AG04450 (cell line): Measurements from ENCODE around the gene IFT57. TPM values are rescaled to one million over a fixed set of nuclear protein-coding genes. Genes with fewer than 3 reads are reported as not detected.

Experiments used
- CTCF ChIA-PET: fragments of 300-600, 350-600 bp; formaldehyde crosslinking; extraction: SDS; loops from one replicate; lab custom pipeline; 2022; ENCODE audit warnings: antibody characterized with exemption, inconsistent platforms; lab: Charles Lee
- POLR2A ChIA-PET: fragments of 350-600 bp; formaldehyde crosslinking; extraction: SDS; loops from one replicate; lab custom pipeline; 2021; ENCODE audit warnings: antibody characterized with exemption, inconsistent platforms; lab: Yijun Ruan, JAX
- DNase-seq: peaks from one replicate; pipeline ENCODE4 v3.0.0-alpha.2; 2011; ENCODE audit warnings: low read depth, low spot score
- H3K27ac ChIP-seq: one replicate; pipeline ENCODE4 v1.5.1; 2012; ENCODE audit warnings: low read depth, low read length, control low read depth
- H3K27me3 ChIP-seq: one replicate; pipeline ENCODE4 v1.6.0; 2012; ENCODE audit warnings: low read length; ENCODE audit not compliant: control insufficient read depth, insufficient read depth
- H3K4me3 ChIP-seq: 2 replicates; pipeline ENCODE4 v1.5.1; 2011; ENCODE audit warnings: mild to moderate bottlenecking, low read depth, low read length, control low read depth
- H3K9me3 ChIP-seq: 2 replicates; pipeline ENCODE4 v1.5.1; 2012; ENCODE audit warnings: low read length; ENCODE audit not compliant: control insufficient read depth, insufficient read depth
- polyA plus RNA-seq: library from polyadenylated mRNA; depleted of rRNA; stranded (reverse); fragments of >200 nt; gene quantifications from 2 replicates; pipeline ENCODE4 v1.2.3, GENCODE V29; 2011
- TF ChIP-seq, protein P1 (sequence below): IDR thresholded peaks from 2 replicates; pipeline ENCODE4 v1.5.1; 2011; ENCODE audit warnings: low read depth, low read length, control low read depth, inconsistent platforms

IFT57 gene
- polyA plus RNA-seq, 1 experiment, result 84.0 TPM

- H3K9me3 ChIP-seq, result no peaks in the 10 kb centered on the region
- no peaks in the 10 kb centered on the region for H3K27me3 ChIP-seq
- POLR2A ChIA-PET, result no interaction called here
- H3K4me3 ChIP-seq, result no peak overlapping the region
- H3K27ac ChIP-seq, result no peak overlapping the region
- CTCF ChIA-PET, result no interaction called here
- TF ChIP-seq, protein P1, sequence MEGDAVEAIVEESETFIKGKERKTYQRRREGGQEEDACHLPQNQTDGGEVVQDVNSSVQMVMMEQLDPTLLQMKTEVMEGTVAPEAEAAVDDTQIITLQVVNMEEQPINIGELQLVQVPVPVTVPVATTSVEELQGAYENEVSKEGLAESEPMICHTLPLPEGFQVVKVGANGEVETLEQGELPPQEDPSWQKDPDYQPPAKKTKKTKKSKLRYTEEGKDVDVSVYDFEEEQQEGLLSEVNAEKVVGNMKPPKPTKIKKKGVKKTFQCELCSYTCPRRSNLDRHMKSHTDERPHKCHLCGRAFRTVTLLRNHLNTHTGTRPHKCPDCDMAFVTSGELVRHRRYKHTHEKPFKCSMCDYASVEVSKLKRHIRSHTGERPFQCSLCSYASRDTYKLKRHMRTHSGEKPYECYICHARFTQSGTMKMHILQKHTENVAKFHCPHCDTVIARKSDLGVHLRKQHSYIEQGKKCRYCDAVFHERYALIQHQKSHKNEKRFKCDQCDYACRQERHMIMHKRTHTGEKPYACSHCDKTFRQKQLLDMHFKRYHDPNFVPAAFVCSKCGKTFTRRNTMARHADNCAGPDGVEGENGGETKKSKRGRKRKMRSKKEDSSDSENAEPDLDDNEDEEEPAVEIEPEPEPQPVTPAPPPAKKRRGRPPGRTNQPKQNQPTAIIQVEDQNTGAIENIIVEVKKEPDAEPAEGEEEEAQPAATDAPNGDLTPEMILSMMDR, result no peak
- no peak for DNase-seq
Observed at GRCh38 chr3:108200024-108200423, 22.2 kb downstream of the IFT57 start.

GRCh38 chr3:108191394-108191793 lies 30.8 kb downstream of the IFT57 start:
- CTCF ChIA-PET, result no interaction called here
- no peaks in the 10 kb centered on the region for H3K9me3 ChIP-seq
- no peak overlapping the region for H3K27ac ChIP-seq
- no peaks in the 10 kb centered on the region for H3K27me3 ChIP-seq
- no peak for DNase-seq
- POLR2A ChIA-PET, result no interaction called here
- H3K4me3 ChIP-seq, result no peak overlapping the region
- TF ChIP-seq, protein P1, result no peak

DNA sequence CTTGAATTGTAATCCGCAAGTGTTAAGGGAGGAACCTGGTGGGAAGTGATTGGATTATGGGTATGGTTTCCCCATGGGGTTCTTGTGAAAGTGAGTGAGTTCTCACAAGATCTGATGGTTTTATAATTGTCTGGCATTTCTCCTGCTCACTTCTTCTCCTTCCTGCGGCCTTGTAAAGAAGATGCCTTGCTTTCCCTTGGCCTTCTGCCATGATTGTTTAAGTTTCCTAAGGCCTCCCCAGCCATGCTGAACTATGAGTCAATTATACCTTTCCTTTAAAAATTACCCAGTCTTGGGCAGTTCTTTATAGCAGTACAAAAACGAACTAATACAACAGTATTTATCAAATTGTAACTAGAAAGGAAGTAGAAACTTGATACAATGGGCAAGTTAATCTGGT lies 31.9 kb downstream of the IFT57 start:
- Histone ChIP-seq H3K27ac (no peak overlapping the region), H3K4me3 (no peak overlapping the region), H3K27me3 (no peaks in the 10 kb centered on the region), H3K9me3 (peaks cover 2% of the 10 kb centered on the region; the same call in 1 of the 2 replicates)
- TF ChIP-seq, protein P1, result no peak
- ChIA-PET POLR2A (no interaction called here), CTCF (no interaction called here)
- DNase-seq, result no peak

GRCh38 chr3:108189440-108189839 lies 32.8 kb downstream of the IFT57 start:
- no peak overlapping the region for H3K4me3 ChIP-seq
- TF ChIP-seq, protein P1, result no peak
- POLR2A ChIA-PET, result interaction anchor here (1.0 kb wide), 1 partner anchor 33 kb away, joined by 3 read pairs; the partner anchor contains the start of gene IFT57
- CTCF ChIA-PET, result no interaction called here
- no peak for DNase-seq
- H3K27ac ChIP-seq, result no peak overlapping the region
- H3K9me3 ChIP-seq, result peaks cover 2% of the 10 kb centered on the region; the same call in 1 of the 2 replicates
- no peaks in the 10 kb centered on the region for H3K27me3 ChIP-seq

DNA sequence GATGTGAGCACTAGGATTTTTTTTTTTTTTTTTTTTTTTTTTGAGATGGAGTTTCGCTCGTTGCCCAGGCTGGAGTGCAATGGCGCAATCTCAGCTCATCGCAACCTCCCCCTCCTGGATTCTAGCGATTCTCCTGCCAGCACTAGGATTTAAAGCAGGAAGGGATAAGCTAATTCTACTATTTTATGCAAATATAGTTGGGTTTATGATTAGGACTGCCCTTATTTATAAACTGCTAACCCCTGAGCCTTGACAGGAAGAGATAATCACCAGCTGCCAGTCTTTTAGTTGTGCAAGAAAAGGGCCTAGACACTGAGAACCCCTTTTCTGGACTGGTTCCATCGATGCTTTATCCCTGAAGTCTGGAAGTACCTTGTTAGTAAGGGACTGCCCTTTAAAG lies 36.7 kb downstream of the IFT57 start:
- CTCF ChIA-PET, result no interaction called here

More for the DNA sequence above, 36.7 kb downstream of the IFT57 start:
- DNase-seq, result no peak
- no peak overlapping the region for H3K4me3 ChIP-seq
- H3K9me3 ChIP-seq, result peaks cover 2% of the 10 kb centered on the region; the same call in 1 of the 2 replicates
- H3K27me3 ChIP-seq, result no peaks in the 10 kb centered on the region
- H3K27ac ChIP-seq, result no peak overlapping the region
- POLR2A ChIA-PET, result no interaction called here
- TF ChIP-seq, protein P1, result no peak
